GM21737 (cell line): ENCODE measurements around the gene ABHD6.
"Not testable (repeated sequence)": the region's sequence is repeated elsewhere in the genome, so short reads cannot be mapped to it uniquely, and the experiment has no call there.

Experiments
- ATAC-seq: cut with Tn5 transposase; IDR thresholded peaks from one replicate; pipeline ENCODE4 v1.9.1; 2021; ENCODE audit warnings: mild to moderate bottlenecking, moderate library complexity; ENCODE audit not compliant: unreplicated experiment

Gene ABHD6, protein sequence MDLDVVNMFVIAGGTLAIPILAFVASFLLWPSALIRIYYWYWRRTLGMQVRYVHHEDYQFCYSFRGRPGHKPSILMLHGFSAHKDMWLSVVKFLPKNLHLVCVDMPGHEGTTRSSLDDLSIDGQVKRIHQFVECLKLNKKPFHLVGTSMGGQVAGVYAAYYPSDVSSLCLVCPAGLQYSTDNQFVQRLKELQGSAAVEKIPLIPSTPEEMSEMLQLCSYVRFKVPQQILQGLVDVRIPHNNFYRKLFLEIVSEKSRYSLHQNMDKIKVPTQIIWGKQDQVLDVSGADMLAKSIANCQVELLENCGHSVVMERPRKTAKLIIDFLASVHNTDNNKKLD

DNA sequence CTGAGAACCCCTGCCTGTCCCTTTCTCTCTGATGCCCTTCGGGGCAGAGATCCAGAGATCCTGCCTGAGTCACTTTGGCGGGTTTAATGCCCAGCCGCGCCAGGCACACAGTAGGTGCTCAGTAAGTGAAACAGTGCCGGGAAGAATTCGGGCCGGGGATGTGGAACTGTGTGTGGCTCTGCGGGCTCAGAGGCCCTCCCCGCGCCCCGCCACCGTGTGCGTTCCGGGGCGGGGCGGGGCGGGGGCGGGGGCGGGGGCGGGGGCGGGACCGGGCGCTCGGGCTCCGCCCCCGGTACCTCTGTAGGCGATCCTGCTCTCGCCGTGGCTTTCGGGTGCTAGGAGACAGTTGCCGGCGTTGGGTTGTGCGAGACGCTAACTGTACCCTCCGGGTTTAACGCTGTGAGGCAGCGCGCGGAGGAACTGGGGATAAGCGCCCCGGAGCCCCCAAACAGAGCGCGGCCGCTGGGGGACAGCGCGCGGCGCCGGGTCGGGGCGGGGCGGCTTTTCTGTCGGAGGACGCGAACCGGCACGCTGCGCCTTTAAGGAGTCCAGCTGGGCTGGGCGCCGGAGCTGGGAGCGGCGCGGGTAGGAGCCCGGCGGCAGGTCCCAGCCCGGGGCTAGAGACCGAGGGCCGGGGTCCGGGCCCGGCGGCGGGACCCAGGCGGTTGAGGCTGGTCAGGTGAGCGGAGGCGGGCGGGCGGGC lies at the start of gene ABHD6:
ABHD6 (plus strand) TSS at position 555 of the 703 bp plus-strand sequence. CDS start 18,795 bp downstream, outside the sequence.
- ATAC-seq: peak; percentile 69

DNA sequence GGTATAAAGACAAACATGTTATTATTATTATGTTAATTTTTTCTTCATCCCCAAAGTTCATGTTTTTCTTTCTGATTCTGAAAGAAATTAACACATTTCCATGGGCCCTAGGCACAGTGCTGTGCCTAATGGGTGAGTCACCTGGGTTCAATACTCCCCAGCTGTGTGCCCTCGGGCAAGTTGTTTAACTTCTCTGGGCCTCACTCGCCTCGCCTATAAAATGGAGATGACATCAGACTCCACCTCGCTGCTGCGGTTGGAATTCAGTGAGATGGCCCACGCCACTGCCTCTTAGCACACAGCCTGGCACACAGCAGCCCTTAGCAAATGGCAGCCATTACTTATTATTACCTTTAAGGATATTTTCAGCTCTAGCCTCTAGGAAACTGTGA lies 49.4 kb upstream of the ABHD6 start:
- no peak for ATAC-seq

DNA sequence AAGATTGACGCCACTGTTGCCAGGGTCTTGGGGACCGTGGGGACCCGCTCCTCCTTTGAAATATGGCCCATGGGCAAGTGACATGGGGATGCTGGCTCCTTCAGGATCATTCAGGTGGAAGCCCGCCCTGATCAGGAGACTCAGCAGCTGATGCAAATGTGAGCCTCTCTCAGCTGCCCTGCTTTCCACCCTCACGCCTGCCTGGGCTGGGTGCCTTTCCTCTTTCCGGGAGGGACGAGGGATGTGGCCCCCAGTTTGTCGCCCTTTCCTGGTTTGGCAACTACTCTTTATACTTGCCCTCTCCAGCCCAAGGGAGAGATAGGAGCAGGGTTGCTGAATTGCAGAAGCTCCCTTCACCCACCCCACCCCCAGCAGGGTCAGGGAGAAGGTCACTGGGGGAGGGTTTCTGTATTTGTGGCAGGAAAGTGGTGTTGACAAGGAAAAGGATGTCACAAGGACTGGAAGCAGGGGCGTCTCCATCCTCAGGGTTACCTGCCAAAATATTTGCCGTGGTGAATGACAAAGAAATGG lies 48.6 kb upstream of the ABHD6 start:
- ATAC-seq: no peak

DNA sequence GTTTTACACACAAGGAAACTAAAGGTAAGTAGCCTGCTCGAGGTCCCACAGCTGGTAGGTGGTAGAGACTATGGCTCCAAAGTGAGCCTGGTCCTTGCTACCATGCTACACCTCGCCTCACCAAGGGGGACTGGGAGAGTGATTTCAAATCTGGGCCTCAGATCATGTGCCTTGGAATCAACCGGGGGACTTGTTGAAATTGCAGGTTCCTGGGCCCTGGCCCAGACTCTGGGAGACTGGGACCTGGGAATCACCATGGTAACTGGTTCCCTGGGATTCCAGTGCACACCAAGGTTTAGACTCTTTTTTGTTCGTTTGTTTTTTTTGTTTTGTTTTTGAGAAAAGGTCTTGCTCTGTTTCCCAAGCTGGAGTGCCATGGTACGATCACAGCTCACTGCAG lies 47.9 kb upstream of the ABHD6 start:
- no peak for ATAC-seq

DNA sequence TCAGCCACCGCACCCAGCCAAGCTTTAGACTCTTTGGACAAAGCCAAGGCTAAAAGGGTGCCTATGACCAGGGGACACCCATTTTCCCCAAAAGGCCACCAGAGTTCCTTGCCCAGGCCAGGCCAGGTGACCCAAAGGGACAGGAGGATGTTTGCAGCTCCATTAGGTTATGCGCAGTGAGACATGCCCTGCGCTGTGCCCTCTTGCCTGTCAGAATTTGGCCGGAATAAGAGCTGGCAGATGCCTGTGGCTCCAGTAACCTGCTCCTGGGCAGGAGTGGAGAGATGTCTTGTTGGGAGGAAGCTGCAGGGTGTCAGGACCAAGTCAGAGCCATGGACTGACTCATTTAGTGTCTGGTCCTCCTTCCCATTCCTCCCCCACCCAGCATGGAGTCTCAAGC lies 47.3 kb upstream of the ABHD6 start:
- no peak for ATAC-seq

DNA sequence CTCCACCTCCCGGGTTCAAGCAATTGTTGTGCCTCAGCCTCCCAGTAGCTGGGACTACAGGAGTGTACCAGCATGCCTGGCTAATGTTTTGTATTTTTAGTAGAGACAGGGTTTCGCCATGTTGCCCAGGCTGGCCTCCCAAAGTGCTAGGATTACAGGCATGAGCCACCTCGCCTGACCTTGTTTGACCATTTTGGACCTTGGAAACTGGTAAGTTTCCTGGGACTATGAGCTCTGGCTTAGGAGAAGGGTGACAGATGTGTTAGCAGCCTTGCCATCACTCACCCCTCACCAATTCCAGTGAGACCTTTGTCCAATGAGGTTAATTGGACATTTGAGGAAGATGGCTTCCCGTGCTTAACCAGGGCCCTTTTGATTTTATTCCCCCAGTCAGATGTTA lies 46.7 kb upstream of the ABHD6 start:
- no peak for ATAC-seq

DNA sequence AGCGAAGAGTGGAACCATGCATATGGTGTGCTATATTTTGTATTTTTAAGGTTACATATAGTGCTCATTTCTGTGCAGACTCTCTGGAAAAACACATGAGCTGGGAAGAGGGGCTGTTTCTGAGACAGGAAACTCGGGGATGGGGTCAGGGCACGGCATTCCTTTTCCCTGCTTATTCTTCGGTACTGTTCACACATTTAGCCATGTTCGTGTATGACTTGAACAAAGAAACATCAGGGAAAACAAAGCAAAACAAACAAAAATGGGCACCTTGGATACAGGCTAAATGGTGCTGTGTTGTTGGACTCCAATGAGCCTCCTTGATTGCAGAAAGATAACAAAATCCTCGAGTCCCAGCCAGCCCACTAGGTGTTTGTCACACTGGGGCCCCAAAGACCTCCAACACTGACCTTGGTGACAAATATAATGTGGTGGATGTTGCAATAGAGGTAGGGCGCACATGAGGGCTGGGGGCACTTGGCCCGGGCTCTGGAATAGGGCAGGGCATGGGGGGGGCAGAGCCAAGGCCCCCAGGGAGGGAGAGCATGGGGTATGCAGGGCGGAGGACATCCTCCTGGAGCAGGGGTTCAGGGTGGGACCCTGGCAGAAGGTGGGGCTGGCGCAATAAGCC lies 46.1 kb upstream of the ABHD6 start:
- ATAC-seq: no peak

DNA sequence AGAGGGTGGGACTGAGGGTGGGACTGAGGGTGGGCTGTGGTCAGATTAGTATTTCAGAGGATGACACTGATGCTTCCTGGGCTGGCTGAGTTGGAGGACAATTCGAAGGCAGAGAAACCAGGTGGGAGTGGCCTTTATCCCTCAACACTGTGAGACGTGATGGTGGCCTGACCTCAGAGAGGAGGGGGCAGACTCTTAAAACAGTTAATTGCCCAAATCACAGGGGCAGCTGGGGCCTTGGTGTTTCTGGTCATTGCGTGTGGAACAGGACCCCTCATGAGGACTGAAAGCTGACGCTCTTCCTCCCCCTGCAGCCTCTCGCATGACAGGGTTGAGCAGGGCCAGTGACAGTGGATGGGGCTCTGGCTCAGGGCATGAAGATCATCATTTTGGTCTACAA lies 45.5 kb upstream of the ABHD6 start:
- no peak for ATAC-seq

DNA sequence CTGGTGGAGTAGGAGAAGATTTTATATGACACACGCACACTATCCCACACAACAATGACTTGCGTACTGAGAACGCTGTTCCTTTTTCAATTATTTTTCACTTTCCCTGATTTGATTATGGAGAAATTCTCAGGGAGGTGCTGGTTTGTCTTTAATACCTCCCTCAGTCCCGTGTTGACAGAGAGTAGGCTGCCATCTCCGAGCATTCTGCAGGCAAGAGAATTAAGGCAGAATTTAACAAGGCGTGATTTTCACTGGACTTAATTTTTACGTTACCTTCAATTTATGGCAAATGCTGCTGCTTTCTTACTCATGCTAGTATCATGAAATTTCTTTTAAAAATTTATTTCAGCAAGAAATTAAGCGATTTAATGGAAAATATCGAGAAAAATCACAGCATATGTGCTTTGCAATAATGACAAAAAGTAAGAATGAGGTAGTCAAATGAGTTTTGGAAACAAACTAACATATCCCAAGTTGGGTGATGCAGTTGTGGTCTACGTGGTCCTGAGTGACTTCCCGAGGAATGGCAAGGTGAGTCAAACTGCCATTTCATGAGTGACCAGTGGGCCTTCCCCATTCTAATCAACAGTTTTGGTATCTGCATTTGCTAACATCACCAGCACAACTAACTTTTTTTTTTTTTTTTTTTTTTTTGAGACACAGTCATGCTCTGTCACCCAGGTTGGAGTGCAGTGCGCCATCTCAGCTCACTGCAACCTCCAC lies 43.7 kb upstream of the ABHD6 start:
- ATAC-seq: no peak

DNA sequence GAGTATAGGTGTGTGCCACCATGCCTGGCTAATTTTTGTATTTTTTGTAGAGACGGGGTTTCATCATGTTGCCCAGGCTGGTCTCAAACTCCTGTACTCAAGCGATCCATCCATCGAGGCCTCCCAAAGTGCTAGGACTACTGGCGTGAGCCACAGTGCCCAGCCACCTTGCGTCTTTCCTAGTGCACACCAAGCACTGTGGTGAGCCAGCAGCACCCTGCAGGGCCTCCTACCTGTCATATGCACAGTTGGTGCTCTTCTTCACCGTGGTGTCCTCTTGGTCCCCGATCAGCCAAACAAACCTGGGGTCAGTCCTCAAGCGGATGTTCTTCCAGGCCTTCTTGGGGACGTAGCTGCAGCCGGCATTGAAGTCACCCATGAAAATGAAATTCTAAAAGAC lies 40.0 kb upstream of the ABHD6 start:
- no peak for ATAC-seq

DNA sequence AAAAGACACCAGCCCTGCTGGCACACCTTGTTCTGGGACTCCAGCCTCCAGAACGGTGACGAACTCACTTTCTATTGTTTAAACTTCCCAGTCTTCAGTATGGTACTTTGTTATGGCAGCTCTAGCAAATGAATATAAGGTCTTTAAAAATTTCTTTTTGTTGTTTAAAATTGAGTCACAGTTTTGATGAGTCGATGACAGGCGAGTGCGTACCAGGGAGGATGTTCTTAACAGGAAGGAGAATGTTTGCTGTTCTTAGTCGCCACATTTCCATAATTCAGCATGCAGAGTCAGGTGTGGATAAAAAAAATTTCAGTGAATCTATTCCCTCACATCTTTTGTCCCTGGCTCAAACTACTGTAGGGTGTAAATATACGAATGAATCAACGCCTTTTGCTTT lies 39.2 kb upstream of the ABHD6 start:
- ATAC-seq: no peak

DNA sequence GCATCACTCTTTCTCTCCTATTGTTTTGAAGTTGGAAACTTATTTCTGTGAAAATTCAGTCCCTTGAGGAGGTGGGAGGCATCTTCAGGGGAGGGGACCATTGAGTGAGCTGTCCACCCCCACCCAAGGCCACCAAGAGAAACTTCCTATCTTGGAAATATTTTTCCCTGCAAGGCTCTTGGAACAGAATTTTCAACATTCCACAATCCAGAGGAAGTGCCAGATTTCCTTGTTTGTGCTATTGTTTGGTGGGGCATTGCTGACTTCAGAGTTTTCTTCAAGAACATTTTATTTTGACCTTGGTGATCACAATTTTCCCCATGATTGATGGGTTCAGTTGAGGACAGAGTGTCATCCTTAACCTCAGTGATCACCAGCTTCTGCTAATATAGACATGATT lies 38.8 kb upstream of the ABHD6 start:
- ATAC-seq: no peak

DNA sequence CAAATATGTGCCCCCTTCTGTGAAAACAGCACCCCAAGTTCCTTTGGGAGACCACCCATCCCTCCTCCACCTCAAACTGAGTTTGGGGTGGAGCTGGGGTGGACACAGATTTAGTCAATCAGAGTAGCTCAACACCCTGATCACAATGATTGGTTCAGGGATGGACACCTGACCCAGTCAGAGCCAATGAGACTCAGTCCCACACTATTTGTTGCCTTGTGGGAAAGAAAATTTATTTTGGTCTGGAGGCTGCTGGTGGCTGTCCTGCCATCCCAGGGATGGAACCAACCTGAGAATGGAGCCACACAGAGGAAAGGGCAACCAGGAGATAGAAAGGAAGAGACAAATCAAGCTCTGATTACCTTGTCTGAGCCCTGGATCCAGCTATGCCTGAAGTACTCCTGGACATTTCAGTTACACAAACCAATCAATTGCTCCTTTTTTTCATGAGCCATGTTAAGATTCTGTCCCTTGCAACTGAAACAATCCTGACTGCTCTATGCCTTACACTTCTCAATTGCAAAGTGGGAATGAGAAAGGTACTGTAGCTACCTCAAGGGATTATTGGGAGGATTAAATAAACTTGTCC lies 37.4 kb upstream of the ABHD6 start:
- no peak for ATAC-seq

DNA sequence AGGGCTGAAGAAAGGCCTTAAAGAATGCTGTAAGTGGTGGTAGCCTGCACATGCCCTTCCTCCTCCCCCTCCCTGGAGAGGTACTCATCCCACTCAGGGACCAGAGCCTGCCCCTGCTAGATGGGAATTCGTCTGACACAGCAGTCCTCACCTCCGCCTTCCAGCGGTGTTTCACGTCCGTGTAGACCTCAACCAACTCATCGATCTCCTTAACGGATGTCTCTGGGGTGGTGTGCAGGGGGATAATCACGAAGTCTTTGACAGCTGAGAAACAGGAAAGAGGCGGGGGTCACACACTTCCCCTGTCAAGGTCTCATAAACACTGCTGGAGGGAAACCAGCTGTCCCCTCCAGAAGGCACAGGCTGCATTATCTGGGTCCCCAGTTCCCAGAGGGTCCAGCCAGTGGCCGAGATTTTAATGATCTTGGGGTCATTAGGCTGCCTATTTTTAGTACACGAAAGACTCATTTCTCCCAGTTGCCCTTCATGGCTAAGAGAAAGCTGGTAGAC lies 36.7 kb upstream of the ABHD6 start:
- no peak for ATAC-seq

DNA sequence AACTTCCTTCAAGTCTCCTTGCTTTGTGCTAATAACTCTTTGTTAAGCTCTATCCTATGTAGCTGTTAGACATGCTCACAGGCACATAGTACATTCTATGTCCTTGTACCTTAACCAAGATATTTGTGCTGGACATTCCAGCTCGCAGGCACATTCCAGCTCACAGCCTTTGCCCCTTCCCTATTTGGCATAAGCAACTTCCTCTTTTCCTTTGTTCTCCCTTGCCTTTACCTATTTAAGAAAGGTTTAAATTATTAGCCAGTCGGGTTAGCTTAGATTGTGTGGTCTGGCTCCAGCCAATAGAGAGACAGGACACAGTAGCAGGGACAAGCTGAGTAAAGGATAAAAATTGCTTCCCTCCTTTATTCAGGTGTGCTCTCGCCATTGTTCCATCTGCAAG lies 36.1 kb upstream of the ABHD6 start:
- not testable (repeated sequence) for ATAC-seq

DNA sequence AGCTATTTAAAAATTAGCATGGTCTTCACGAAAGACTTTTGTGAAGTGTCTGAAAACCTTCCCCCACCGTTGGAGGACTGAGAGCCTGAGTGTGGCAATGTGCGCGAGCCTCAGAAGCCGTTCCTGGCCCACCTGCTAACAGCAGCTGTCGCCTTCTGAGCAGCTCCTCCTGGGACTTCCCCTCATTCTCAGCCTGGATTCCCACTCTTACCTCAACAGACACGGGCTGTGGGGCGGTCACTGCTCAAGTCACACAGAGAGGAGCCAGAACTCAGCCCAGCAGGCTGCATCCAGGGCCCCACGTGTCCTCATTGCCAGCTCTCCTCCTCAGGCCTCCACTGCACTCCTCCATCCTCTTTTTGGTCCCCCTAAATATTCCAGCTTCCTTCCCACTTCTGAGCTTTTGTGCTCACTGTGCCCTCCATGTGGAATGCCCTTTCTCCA lies 34.7 kb upstream of the ABHD6 start:
- ATAC-seq: peak; percentile 70

DNA sequence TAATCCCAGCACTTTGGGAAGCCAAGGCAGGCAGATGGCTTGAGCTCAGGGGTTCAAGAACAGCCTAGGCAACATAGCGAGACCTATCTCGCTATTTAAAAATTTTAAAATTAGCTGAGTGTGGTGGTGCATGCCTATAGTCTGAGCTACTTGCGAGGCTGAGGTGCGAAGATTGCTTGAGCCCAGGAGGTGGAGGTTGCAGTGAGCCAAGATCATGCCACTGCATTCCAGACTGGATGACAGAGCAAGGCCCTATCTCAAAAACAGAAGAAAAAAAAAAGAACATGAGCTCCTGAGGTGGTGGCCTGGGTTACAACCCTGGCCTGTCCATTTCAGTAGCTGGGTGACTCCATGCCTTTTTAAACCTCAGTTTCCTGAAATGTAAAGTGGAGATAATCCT lies 34.1 kb upstream of the ABHD6 start:
- ATAC-seq: no peak

DNA sequence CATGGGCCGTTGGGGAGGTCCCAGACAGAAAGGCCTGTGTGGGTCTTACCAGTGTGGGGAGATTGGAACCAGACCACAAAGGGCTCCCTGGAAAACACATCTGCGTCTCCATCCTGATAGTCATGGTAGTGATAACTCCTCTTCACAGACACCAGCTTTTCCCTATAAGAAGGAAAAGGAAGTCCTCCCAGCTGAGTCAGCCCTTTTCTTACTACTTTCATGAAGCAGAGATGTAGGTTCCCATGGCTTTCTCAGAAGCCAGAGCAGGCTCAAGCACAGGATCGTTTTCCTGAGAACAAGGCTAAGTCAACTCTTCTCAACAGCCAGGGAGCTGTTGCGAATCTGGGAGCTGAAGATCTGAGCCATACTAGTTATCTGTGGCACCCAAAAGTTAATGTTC lies 32.9 kb upstream of the ABHD6 start:
- no peak for ATAC-seq

DNA sequence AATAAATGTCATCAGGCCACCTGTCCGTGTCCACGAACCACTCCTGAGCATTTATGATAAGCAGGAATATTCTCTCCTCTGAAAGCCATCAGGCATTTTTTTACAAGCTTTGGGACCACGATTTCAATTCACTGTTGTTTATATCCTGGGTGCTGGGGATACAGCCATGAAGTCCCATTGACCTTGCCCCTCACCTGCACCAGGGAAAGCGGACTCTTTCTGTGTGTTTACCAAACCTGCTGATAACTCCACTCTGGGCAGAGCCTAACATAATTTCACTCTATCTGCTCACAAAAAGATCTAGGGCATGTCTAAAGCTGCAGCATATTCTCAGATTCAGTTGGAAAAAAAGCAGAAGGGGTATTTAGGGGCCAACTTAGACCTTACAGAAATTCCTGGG lies 31.6 kb upstream of the ABHD6 start:
- ATAC-seq: no peak

DNA sequence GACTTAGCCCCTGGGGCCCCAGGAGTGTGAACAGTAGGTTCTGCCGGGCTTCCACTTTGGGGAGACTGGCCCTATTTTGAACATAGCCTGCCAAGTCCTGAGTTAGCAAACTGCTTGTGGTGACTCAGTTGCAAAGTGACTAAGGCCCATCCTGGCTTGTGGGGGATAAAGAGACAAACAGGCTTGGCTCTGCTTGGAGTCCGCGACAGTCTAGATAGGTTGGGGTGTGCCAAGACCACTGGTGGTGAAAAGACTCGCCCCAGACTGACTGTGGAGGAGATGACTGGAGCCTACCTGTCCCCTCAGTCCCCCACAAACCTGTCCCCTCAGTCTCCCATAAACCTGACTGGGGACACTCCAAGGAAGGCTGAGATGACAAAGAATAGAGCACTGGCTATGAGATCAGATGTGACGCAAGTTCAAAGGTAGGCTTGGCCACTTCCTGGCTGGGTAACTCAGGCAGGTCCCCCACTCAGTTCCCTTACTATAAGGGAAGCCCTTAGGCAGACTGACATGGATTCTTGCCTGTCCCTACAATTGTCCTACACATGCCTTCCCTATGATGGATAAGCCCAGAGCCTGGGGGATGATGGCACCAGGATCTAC lies 31.1 kb upstream of the ABHD6 start:
- no peak for ATAC-seq
